Fibroblast of skin of scalp (primary cell): ENCODE data around the gene KIF25.
"Not testable (repeated sequence)": the region's sequence is repeated elsewhere in the genome, so short reads cannot be mapped to it uniquely, and the experiment has no call there.

ENCODE experiments used
- DNase-seq: peaks from one replicate; pipeline ENCODE4 v3.0.0-alpha.2; 2013

The KIF25 gene

GRCh38 chr6:167996424-167997199 is 859 bp upstream of the KIF25 start:
- no peak for DNase-seq

DNA sequence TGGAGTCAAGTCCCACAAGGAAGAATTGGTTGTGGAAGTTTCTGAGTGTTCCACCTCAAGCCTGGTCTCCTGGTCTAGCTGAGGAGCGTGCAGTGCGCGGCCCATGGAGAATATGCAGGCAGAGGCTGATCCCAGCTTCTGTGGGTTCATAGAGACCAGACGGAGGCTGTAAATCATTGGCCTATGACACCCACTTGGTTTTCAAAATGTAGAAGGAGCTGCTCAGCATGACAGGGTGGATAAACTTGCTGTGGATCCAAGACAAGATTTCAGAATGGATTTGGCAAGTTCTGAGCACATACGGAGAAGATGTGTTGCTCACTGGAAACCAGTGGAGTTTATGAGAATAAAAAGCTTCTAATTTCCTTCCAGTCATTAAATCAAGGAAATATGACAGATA is 744 bp downstream of the KIF25 start:
- no peak for DNase-seq

GRCh38 chr6:168000198-168001028 is 2.9 kb downstream of the KIF25 start:
- DNase-seq: no peak

DNA sequence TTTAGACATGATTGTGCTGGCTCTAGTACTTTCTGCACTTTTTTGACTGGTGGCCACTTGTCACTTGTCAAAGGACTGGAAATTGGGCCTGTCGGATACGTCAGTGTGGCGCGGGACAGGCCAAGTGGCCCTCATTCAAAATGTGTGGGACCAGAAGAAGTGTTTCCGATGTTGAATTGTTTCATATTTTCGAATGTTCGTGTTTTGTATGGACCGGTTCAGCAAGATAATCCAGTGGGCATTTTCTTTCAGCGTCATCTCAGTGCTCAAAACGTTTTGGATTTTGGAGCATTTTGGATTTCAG is 3.5 kb downstream of the KIF25 start:
- no peak for DNase-seq

DNA sequence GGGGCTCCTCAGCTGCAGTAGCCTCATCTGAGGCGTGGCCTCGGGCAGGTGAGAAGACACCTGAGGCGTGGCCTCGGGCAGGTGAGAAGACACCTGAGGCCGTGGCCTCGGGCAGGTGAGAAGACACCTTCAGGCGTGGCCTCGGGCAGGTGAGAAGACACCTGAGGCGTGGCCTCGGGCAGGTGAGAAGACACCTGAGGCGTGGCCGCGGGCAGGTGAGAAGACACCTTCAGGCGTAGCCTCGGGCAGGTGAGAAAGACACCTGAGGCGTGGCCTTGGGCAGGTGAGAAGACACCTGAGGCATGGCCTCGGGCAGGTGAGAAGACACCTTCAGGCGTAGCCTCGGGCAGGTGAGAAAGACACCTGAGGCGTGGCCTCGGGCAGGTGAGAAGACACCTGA is 4.0 kb downstream of the KIF25 start:
- DNase-seq: not testable (repeated sequence)

DNA sequence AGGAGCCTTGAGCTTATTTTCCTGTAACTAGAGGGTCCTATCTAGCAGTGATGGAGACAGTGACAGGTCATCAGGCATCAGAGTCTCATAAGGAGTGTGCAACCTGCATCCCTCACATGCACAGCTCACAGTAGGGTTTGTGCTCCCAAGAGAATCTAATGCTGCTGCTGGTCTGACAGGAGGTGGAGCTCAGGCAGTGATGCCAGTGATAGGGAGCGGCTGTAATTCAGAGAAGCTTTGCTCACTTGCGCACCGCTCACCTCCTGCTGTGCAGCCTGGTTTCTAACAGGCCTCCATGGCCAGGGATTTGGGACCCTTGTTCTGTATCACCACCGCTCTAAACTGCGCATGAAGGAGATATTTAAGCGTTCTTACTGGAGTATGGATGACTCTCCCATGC is 5.3 kb downstream of the KIF25 start:
- no peak for DNase-seq

GRCh38 chr6:168004023-168004422 is 6.6 kb downstream of the KIF25 start:
- DNase-seq: no peak

DNA sequence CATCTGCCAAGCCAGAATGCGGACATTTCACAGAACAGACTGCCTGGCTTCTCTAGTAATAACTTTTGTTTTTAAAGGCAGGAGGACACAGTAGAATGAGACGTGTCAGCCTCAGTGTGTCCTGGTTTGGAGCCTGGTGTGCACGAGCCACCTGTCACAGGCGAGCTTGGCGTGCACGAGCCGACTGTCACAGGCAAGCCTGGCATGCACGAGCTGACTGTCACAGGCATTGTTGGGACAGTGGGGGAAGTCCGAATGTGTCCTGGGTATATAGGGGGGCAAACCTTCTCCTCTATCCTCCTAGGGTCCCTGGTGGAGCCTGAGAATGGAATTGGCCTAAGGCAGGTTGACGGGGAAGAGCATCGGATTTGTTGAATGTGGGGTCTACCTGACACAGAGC is 7.5 kb downstream of the KIF25 start:
- DNase-seq: no peak

- DNase-seq: no peak
These were observed 8.3 kb downstream of the KIF25 start for GRCh38 chr6:168005796-168006195.

GRCh38 chr6:168007592-168008338 is 10.3 kb downstream of the KIF25 start:
- peak; percentile 98 for DNase-seq

GRCh38 chr6:168009331-168009730 is 11.9 kb downstream of the KIF25 start:
- DNase-seq: peak; percentile 75

- DNase-seq: no peak
These were observed 13.8 kb downstream of the KIF25 start for GRCh38 chr6:168011291-168011690.

DNA sequence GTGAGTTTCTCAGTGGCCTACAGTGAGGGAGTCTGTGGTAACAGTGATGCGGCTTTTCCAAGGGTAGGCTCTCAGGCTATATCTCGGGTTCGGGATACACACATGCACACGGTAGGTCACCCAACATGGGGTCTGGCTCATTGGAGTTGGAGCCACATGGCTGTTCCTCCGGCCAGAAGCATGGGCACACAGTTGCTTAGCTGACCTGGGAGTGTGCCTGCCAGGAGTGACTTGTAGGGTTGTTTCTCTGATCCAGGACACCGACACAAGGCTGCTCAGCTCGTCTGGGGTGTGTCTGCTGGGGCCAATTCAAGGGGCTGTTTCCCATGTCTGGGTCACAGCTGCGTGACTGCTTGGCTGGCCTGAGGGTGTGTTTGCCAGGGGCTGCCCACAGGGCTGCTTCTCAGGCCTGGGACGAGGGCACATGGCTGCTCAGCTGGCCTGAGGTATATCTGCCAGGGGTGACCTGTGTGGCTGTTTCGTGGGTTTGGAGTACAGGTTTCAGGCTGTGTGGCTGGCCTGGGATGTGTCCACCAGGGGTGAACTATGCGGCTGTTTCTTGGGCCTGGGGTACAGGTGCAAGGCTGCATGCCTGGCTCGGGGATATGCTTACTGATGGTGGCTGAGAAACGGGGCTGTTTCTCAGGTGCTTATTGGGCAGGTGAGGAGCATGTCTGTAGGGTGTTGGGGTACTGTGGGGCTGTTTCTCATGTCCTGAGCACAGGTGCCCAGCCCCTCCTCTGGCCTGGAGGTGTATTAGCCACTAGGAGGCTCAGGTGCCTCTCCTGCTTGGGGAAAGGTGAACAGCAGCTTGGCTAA is 15.2 kb downstream of the KIF25 start:
- DNase-seq: no peak

GRCh38 chr6:168013250-168013915 is 15.9 kb downstream of the KIF25 start:
- no peak for DNase-seq

DNA sequence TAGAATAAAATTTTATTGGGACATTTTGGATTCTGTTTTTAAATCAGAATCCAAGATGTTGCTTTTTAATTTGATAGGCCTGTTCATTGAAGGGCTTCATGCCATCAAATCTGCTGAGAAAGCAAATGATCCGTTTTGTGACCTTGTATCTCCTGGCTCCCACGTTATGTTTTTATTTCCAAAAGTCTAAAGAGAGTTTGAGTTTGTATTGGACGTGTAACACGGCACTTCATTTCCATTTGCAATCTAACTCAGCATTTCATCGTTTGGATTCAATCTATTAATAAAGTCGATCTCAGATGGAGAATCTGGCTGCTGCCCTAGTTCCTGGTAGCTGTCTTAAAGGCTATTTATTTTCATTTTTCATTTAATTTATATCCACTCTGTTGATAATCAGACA is 17.0 kb downstream of the KIF25 start:
- no peak for DNase-seq

- DNase-seq: no peak
These were observed 17.5 kb downstream of the KIF25 start for GRCh38 chr6:168015009-168015408.

DNA sequence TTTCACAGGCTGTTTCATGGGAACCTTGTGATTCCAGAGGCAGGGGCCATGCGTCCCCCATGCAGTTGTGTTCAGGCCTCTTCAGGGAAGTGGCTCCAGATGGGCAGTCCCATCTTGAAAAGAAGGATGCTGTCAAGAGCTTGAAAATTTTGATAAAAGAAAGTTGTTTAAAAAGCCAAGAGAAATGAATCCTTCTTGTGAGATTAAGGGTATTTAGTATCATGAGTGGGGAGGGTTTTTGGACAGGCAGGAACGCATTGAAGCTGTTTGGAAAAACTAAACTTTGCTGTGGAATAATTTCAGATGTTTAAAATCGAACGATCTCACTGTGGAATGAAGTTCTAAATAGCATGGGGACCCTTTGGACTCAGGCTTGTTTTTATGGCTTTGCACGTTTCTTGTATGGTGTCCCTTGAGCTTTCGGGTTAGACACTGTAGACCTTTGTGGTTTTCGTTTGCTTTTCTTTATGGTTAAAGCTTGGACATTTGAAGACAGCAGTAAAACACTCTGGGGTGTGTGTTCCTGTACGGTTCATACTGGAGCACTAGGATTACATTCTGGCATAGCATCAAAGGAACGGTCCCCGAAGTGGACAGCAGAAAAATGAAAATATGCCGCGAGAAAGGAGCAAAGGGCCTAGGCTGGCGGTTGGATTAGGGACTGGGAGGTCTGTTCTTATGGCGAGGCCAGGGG is 18.2 kb downstream of the KIF25 start:
- DNase-seq: no peak

- no peak for DNase-seq
These were observed 18.7 kb downstream of the KIF25 start for GRCh38 chr6:168016176-168016620.

DNA sequence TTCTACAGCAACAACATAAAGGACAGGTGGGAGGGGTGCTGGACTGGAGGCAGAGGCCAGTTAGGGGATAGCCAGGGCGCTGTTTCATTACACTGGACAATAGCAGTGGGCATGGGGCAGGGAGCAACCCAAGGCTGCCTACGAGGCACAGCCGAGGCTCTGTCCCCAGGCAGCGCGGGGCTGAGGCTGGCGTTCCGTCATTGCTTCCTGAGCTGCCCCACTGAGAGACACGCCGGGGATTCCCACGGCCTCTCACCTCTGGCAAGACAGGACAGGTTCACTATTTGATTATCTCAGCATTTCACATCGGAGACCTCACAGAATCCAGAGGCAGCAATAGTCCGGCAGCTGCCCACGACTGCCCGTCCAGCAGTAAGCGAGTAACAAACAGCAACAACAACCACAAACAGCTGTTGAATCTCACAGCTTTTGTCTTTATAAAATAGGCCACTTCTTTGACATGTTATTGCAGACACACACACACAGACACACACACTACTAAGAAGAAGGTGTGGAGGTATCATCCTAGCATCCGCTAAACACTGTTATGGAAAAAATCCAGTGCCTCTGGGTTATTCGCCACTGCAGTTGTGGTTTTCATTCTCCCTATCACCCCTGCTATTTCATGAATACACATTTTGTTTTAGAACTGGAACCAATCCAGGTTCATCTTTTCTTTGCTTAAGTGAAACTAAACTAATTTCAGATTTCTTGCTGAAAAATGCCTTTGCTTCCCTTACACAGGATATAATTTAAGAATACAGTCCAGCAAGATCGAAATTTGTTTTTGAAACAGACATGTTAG is 19.5 kb downstream of the KIF25 start:
- no peak for DNase-seq

GRCh38 chr6:168017629-168018028 is 20.2 kb downstream of the KIF25 start:
- DNase-seq: no peak
